ENCODE results near the gene AKT1. TPM values are rescaled to one million over a fixed set of nuclear protein-coding genes. Genes with fewer than 3 reads are reported as not detected.
A peak's percentile ranks its signal among the peaks of the same experiment; 100 is the strongest.

Gene AKT1
- total and polyA plus RNA-seq, 2 of the 13 experiments (the other 11 are each of a cell fraction or from before 2014, with no cell fraction given) = 96.2 to 116 TPM

- no peak for TF ChIP-seq TRAFD1 (CRISPR knock-in tag; IDR thresholded peaks at IDR 0.05; ENCODE audit: borderline replicate concordance)
- TF ChIP-seq KAT2B (IDR thresholded peaks at IDR 0.05; ENCODE audit: borderline replicate concordance, low read depth, low read length) = no peak
- TF ChIP-seq KIAA2018 (CRISPR knock-in tag; IDR thresholded peaks at IDR 0.05; ENCODE audit: borderline replicate concordance) = no peak
- TF ChIP-seq PHF21A (CRISPR knock-in tag; IDR thresholded peaks at IDR 0.05) = peak; percentile 73
- no peak for TF ChIP-seq SMYD3 (CRISPR knock-in tag; IDR thresholded peaks at IDR 0.05)
- no peak for TF ChIP-seq ZBTB10 (CRISPR knock-in tag; IDR thresholded peaks at IDR 0.05; ENCODE audit: borderline replicate concordance)
- peak; percentile 45 for TF ChIP-seq TEAD3 (CRISPR knock-in tag; optimal IDR thresholded peaks at IDR 0.05; ENCODE audit: borderline replicate concordance)
- TF ChIP-seq ZNF274 (CRISPR knock-in tag; IDR thresholded peaks at IDR 0.05) = no peak
- TF ChIP-seq MED1 (CRISPR knock-in tag; IDR thresholded peaks at IDR 0.05) = no peak
- TF ChIP-seq KDM5B (CRISPR knock-in tag; IDR thresholded peaks at IDR 0.05; ENCODE audit: borderline replicate concordance) = peak; percentile 42; the same call in 1 of the 2 replicates
- TF ChIP-seq ZBTB1 (CRISPR knock-in tag; IDR thresholded peaks at IDR 0.05; ENCODE audit: borderline replicate concordance) = no peak
- TF ChIP-seq ZNF281 (CRISPR knock-in tag; IDR thresholded peaks at IDR 0.05; ENCODE audit: borderline replicate concordance) = peak; percentile 91
Measured at GRCh38 chr14:104795781-104796686, 486 bp upstream of the AKT1 start (continued).
